Effector memory CD8-positive, alpha-beta T cell (primary cell): Measurements from ENCODE around the gene C10orf105.
A peak's percentile ranks its signal among the peaks of the same experiment; 100 is the strongest.

Experiments used
- ATAC-seq: fragments of 150-1000 bp; cut with Tn5 transposase; replicated peaks from 2 replicates; pipeline ENCODE4 v1.10.0; 2021; ENCODE audit warnings: mild to moderate bottlenecking, moderate library complexity
- DNase-seq, 3 experiments: peaks; one replicate each; pipeline ENCODE4 v3.0.0; 2021
- H3K27ac Mint-ChIP-seq, 2 donors: one replicate each; pipeline ENCODE4 v1.8.0; 2022; ENCODE audit warnings: mild to moderate bottlenecking in 2 of 2, mixed read lengths in 2 of 2, moderate library complexity in 2 of 2
- H3K27me3 Mint-ChIP-seq, 2 donors: one replicate each; pipeline ENCODE4 v1.8.0; 2022; ENCODE audit warnings: mixed read lengths in 2 of 2
- H3K36me3 Mint-ChIP-seq: one replicate; pipeline ENCODE4 v1.8.0; 2022; ENCODE audit warnings: mild to moderate bottlenecking, moderate library complexity, mixed read lengths; ENCODE audit not compliant: insufficient read depth
- H3K4me1 Mint-ChIP-seq, 2 donors: one replicate each; pipeline ENCODE4 v1.8.0; 2022; ENCODE audit warnings: low read depth in 2 of 2, mixed read lengths in 2 of 2
- H3K4me3 Mint-ChIP-seq, 2 donors: one replicate each; pipeline ENCODE4 v1.8.0; 2022; ENCODE audit warnings: mild to moderate bottlenecking in 2 of 2, mixed read lengths in 2 of 2, moderate library complexity in 2 of 2
- H3K9me3 Mint-ChIP-seq, 2 donors: one replicate each; pipeline ENCODE4 v1.8.0; 2022; ENCODE audit warnings: mixed read lengths in 2 of 2

C10orf105 gene

GRCh38 chr10:71747551-71748523 lies 28.3 kb upstream of the C10orf105 start:
- ATAC-seq (no peak), DNase-seq (no peak)
- Mint-ChIP-seq H3K4me1 (peaks cover 78 to 90% of the 10 kb centered on the region in 2 donors), H3K27ac (peak overlapping the region; percentile 90 to 95), H3K36me3 (peaks cover 71% of the 10 kb centered on the region), H3K9me3 (no peaks in the 10 kb centered on the region), H3K4me3 (peak overlapping the region; percentile 71 to 82), H3K27me3 (no peaks in the 10 kb centered on the region)

DNA sequence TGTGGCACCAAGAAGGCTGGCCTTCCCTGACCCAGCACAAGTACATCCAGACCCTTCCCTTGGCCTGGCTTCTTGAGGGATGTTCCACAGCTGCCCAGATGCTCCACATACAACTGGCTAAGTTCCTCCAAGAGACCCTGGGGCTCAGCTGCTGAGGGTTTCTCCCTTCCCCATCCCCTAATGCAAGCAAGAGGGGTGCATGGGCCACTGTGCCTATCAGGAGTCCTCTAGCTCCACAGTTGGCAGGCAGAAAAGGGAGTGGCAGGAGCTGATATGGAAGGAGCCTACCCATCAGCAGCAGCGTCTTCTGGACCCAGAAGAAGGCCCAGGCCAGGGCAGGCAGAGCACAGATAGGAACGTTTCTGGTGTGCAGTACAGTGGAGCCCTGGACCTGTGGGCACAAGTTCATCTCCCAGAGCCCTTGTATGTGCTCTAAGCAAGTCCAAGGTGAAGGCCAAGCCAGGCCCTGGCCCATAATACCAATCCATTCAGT lies 27.5 kb upstream of the C10orf105 start:
- peaks cover 67% of the 10 kb centered on the region for H3K36me3 Mint-ChIP-seq
- H3K27me3 Mint-ChIP-seq = no peaks in the 10 kb centered on the region
- peak overlapping the region; percentile 61 to 71 for H3K4me3 Mint-ChIP-seq
- no peak for ATAC-seq
- H3K27ac Mint-ChIP-seq = peak overlapping the region; percentile 90 to 95
- DNase-seq = no peak
- H3K4me1 Mint-ChIP-seq = peaks cover 78 to 90% of the 10 kb centered on the region in 2 donors
- no peaks in the 10 kb centered on the region for H3K9me3 Mint-ChIP-seq

- H3K4me1 Mint-ChIP-seq = peaks cover 79 to 92% of the 10 kb centered on the region in 2 donors
- DNase-seq (no peak), ATAC-seq (no peak)
- peaks cover 63% of the 10 kb centered on the region for H3K36me3 Mint-ChIP-seq
- H3K27me3 Mint-ChIP-seq = no peaks in the 10 kb centered on the region
- peak overlapping the region; percentile 61 to 71 for H3K4me3 Mint-ChIP-seq
- peak overlapping the region; percentile 90 to 95 for H3K27ac Mint-ChIP-seq
- no peaks in the 10 kb centered on the region for H3K9me3 Mint-ChIP-seq
These were observed 26.9 kb upstream of the C10orf105 start for GRCh38 chr10:71746344-71747037.

GRCh38 chr10:71745664-71746250 lies 26.2 kb upstream of the C10orf105 start:
- DNase-seq (no peak), ATAC-seq (no peak)
- H3K27me3 Mint-ChIP-seq = no peaks in the 10 kb centered on the region
- H3K27ac Mint-ChIP-seq = peak overlapping the region; percentile 90 to 95
- peaks cover 58% of the 10 kb centered on the region for H3K36me3 Mint-ChIP-seq
- peaks cover 83 to 95% of the 10 kb centered on the region in 2 donors for H3K4me1 Mint-ChIP-seq
- H3K9me3 Mint-ChIP-seq = no peaks in the 10 kb centered on the region
- H3K4me3 Mint-ChIP-seq = peak overlapping the region; percentile 61 to 71

DNA sequence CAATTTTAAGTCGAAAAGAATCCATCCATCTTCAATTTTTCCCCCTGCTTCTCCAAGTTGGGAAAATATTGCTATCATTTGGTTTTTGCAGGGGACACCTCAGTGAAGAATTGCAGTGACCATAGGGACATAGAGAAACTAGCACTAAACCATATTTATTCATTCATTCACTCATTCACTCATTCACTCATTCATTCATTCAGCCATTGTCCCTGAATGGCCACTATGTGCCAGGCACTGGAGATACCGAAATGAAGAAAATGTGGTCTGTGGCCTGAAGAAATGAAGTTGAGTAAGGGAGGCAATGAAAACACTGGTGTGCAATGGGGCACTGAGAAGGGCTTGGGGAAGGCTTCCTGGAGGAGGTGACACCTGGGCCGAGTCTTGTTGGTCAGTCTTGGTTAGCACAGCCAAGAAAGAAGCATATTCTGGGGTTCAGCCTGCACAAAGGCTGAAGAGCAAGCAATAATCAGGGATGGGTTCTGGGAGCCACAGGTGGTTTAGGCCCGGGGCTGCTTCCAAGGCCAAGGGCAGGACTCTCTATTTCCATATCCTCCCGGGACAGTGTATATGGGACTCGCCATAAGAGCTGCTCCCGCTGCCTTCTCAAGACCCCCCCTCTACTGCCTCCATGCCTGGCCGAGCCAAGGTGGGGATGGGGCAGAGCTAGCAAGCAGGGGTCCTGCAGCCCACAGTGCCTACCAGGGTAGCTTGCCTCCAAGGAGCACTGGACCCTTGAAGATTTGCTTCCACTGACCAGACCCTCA lies 25.5 kb upstream of the C10orf105 start:
- peaks cover 83 to 94% of the 10 kb centered on the region in 2 donors for H3K4me1 Mint-ChIP-seq
- ATAC-seq (no peak), DNase-seq (no peak)
- H3K9me3 Mint-ChIP-seq = no peaks in the 10 kb centered on the region
- peak overlapping the region; percentile 90 to 95 for H3K27ac Mint-ChIP-seq
- H3K27me3 Mint-ChIP-seq = no peaks in the 10 kb centered on the region
- H3K36me3 Mint-ChIP-seq = peaks cover 51% of the 10 kb centered on the region
- peak overlapping the region; percentile 25 to 71 for H3K4me3 Mint-ChIP-seq

DNA sequence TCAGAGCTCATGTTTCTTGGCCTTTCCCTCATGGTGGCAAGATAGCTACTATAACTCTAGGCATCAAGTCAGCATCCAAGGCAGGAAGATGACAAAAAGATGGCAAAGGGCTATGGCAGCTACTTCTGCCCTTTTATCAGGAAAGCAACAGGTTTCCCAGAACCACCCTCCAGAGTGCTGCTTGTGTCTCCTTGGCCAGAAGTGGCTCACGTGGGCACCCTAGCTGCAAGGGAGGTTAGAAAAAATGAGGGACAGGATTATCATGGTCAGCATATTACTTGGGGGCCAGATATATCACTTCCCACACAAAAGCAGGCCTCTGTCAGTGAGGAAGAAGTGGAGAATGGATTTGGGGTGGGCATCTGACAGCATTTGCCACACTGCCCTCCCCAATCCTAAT lies 24.3 kb upstream of the C10orf105 start:
- Mint-ChIP-seq H3K27me3 (no peaks in the 10 kb centered on the region), H3K36me3 (peaks cover 39% of the 10 kb centered on the region), H3K4me1 (peaks cover 85 to 93% of the 10 kb centered on the region in 2 donors), H3K9me3 (no peaks in the 10 kb centered on the region), H3K27ac (peak overlapping the region; percentile 90 to 93), H3K4me3 (peak overlapping the region in 1 of 2 donors; percentile 71)
- no peak for ATAC-seq
- DNase-seq = no peak

GRCh38 chr10:71743089-71743838 lies 23.7 kb upstream of the C10orf105 start:
- peaks cover 33% of the 10 kb centered on the region for H3K36me3 Mint-ChIP-seq
- H3K4me1 Mint-ChIP-seq = peaks cover 80 to 92% of the 10 kb centered on the region in 2 donors
- peak overlapping the region; percentile 71 to 78 for H3K4me3 Mint-ChIP-seq
- DNase-seq (no peak), ATAC-seq (no peak)
- no peaks in the 10 kb centered on the region for H3K27me3 Mint-ChIP-seq
- peak overlapping the region; percentile 90 to 93 for H3K27ac Mint-ChIP-seq
- H3K9me3 Mint-ChIP-seq = no peaks in the 10 kb centered on the region

DNA sequence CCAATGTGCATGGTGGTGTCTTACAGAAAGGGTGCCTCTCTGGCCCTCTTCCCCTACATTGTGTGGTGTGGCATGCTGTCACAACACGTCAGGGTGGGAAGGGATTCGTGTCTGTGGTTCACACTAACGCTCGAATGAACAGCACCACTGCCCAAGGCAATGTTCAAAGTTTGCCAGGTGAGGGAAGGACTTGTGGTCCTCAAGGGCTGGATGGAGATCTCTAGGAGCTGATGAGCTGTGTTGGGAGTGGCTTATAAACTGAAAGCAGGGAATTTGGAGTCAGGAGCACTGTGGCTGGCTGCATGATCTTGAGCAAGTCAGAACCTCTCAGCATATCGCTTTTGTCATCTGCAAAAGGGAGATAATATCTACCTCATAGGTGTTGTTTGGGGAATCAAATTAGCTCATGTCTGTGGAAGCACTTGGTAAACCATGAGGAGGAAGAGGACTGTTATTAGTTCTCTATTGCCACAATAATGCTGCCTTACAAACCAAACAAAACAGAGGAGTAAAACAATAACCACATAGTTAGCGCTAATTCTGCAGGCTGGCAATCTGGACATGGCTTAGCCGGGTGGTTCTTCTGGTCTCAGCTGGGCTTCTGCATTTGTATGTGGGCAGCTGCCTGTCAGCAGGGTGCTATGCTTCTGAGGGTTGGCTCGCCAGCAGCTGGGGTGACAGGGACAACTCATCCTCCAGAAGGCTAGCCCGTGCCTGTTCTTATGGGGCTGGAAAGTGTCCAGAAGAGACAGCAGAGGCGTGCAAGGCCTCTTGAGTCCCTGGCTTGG lies 22.9 kb upstream of the C10orf105 start:
- H3K36me3 Mint-ChIP-seq = peaks cover 28% of the 10 kb centered on the region
- peak overlapping the region; percentile 71 to 78 for H3K4me3 Mint-ChIP-seq
- peak; percentile 42 to 44 (median 44) for DNase-seq

GRCh38 chr10:71741671-71742070 lies 22.1 kb upstream of the C10orf105 start:
- ATAC-seq (no peak), DNase-seq (no peak)
- peak overlapping the region; percentile 90 to 93 for H3K27ac Mint-ChIP-seq
- H3K4me1 Mint-ChIP-seq = peaks cover 80 to 92% of the 10 kb centered on the region in 2 donors
- peaks cover 24% of the 10 kb centered on the region for H3K36me3 Mint-ChIP-seq
- H3K9me3 Mint-ChIP-seq = no peaks in the 10 kb centered on the region
- H3K4me3 Mint-ChIP-seq = peak overlapping the region; percentile 71 to 78
- no peaks in the 10 kb centered on the region for H3K27me3 Mint-ChIP-seq

More for the DNA sequence above, 22.9 kb upstream of the C10orf105 start:
- Mint-ChIP-seq H3K4me1 (peaks cover 80 to 93% of the 10 kb centered on the region in 2 donors), H3K27ac (peak overlapping the region; percentile 90 to 93), H3K9me3 (no peaks in the 10 kb centered on the region), H3K27me3 (no peaks in the 10 kb centered on the region)
- ATAC-seq = peak; percentile 84

- H3K4me3 Mint-ChIP-seq = peak overlapping the region; percentile 71 to 78
These were observed 21.5 kb upstream of the C10orf105 start for GRCh38 chr10:71741029-71741428.

GRCh38 chr10:71740069-71740653 lies 20.6 kb upstream of the C10orf105 start:
- ATAC-seq = no peak
- Mint-ChIP-seq H3K9me3 (no peaks in the 10 kb centered on the region), H3K27ac (peak overlapping the region; percentile 93 to 94), H3K36me3 (peaks cover 19% of the 10 kb centered on the region), H3K4me3 (peak overlapping the region; percentile 40 to 71), H3K4me1 (peaks cover 80 to 92% of the 10 kb centered on the region in 2 donors), H3K27me3 (no peaks in the 10 kb centered on the region)
- no peak for DNase-seq

More at GRCh38 chr10:71741029-71741428, 21.5 kb upstream of the C10orf105 start:
- Mint-ChIP-seq H3K27ac (peak overlapping the region; percentile 90 to 93), H3K9me3 (no peaks in the 10 kb centered on the region), H3K27me3 (no peaks in the 10 kb centered on the region), H3K4me1 (peaks cover 80 to 92% of the 10 kb centered on the region in 2 donors), H3K36me3 (peaks cover 22% of the 10 kb centered on the region)
- DNase-seq (no peak), ATAC-seq (no peak)
